ENCODE data around the gene GTPBP6.

Gene GTPBP6

GRCh38 chrX:345020-345925 lies 26.7 kb upstream of the GTPBP6 start:
- no peaks in the 10 kb centered on the region for H3K4me1 ChIP-seq (ENCODE audit: insufficient read depth, low read length, severe bottlenecking)
- H3K4me3 ChIP-seq (ENCODE audit: low read depth, low read length, poor library complexity, severe bottlenecking) = no peak overlapping the region
- H3F3A ChIP-seq (ENCODE audit: insufficient read depth, low read length) = no peaks in the 10 kb centered on the region
- H3K36me3 ChIP-seq (ENCODE audit: insufficient read depth, low read length) = peaks cover 78% of the 10 kb centered on the region
- peaks cover 5% of the 10 kb centered on the region; the same call in 1 of the 2 replicates for H3K79me2 ChIP-seq (ENCODE audit: insufficient read depth, low read length)
- H3K9ac ChIP-seq (ENCODE audit: low read length) = no peak overlapping the region
- TF ChIP-seq CTCF (IDR thresholded peaks at IDR 0.05; ENCODE audit: low read length) (no peak), EZH2 (IDR thresholded peaks at IDR 0.05; ENCODE audit: borderline replicate concordance, low read length) (no peak)
- H3K9me3 ChIP-seq (ENCODE audit: low read length) = no peaks in the 10 kb centered on the region
- H3K9me2 ChIP-seq (ENCODE audit: low read depth, low read length) = no peaks in the 10 kb centered on the region
- H4K20me1 ChIP-seq (ENCODE audit: insufficient read depth, low read length) = no peaks in the 10 kb centered on the region
- no peak overlapping the region for H2AFZ ChIP-seq (ENCODE audit: low read length)
- H3K4me2 ChIP-seq (ENCODE audit: low read length) = no peak overlapping the region
- no peaks in the 10 kb centered on the region for H3K27me3 ChIP-seq (ENCODE audit: insufficient read depth, low read length)
- H3K27ac ChIP-seq (ENCODE audit: low read depth, low read length, poor library complexity, severe bottlenecking) = no peak overlapping the region

DNA sequence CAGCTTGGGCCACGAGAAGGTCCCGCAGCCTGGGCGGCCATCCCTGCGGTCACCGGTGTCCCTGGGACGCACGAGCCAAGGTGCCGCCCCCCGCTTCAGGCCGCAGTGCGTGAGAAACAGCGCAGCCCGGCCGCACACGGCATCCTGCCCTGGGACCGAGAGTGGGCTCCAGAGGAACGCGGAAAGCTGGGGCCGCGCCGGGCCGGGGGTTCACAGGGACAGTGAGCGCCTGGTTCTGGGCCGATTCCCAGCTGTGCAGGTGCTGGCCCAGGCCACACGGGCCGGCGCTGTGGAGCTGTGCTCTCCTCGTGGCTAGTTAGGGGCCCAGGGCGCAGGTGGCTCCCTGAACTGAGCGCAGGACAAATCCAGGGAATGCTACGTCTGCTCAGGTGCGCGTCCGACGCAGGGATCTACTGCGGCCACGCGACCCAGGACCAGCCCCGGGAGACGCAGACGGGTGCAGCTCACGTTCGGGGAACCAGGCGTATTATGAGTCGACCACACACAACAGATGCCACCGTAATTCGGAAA lies 25.8 kb upstream of the GTPBP6 start:
- no peaks in the 10 kb centered on the region for H3K27me3 ChIP-seq (ENCODE audit: insufficient read depth, low read length)
- no peak overlapping the region for H3K4me2 ChIP-seq (ENCODE audit: low read length)
- H4K20me1 ChIP-seq (ENCODE audit: insufficient read depth, low read length) = no peaks in the 10 kb centered on the region
- no peak overlapping the region for H3K4me3 ChIP-seq (ENCODE audit: low read depth, low read length, poor library complexity, severe bottlenecking)
- TF ChIP-seq EZH2 (IDR thresholded peaks at IDR 0.05; ENCODE audit: borderline replicate concordance, low read length) = no peak
- no peak for TF ChIP-seq CTCF (IDR thresholded peaks at IDR 0.05; ENCODE audit: low read length)
- no peak overlapping the region for H3K9ac ChIP-seq (ENCODE audit: low read length)
- no peaks in the 10 kb centered on the region for H3F3A ChIP-seq (ENCODE audit: insufficient read depth, low read length)
- H3K79me2 ChIP-seq (ENCODE audit: insufficient read depth, low read length) = 0 out of 2 replicates have a peak, but pooled peaks cover 5% of the 10 kb centered on the region
- no peaks in the 10 kb centered on the region for H3K9me2 ChIP-seq (ENCODE audit: low read depth, low read length)
- H3K27ac ChIP-seq (ENCODE audit: low read depth, low read length, poor library complexity, severe bottlenecking) = no peak overlapping the region
- H3K4me1 ChIP-seq (ENCODE audit: insufficient read depth, low read length, severe bottlenecking) = no peaks in the 10 kb centered on the region
- H2AFZ ChIP-seq (ENCODE audit: low read length) = no peak overlapping the region
- no peaks in the 10 kb centered on the region for H3K9me3 ChIP-seq (ENCODE audit: low read length)
- peaks cover 70% of the 10 kb centered on the region for H3K36me3 ChIP-seq (ENCODE audit: insufficient read depth, low read length)

GRCh38 chrX:341541-342101 lies 23.0 kb upstream of the GTPBP6 start:
- Histone ChIP-seq H4K20me1 (ENCODE audit: insufficient read depth, low read length) (no peaks in the 10 kb centered on the region), H3K79me2 (ENCODE audit: insufficient read depth, low read length) (no peaks in the 10 kb centered on the region), H2AFZ (ENCODE audit: low read length) (no peak overlapping the region), H3K9me3 (ENCODE audit: low read length) (no peaks in the 10 kb centered on the region), H3K4me2 (ENCODE audit: low read length) (no peak overlapping the region), H3K9me2 (ENCODE audit: low read depth, low read length) (no peaks in the 10 kb centered on the region), H3K9ac (ENCODE audit: low read length) (no peak overlapping the region), H3F3A (ENCODE audit: insufficient read depth, low read length) (no peaks in the 10 kb centered on the region), H3K36me3 (ENCODE audit: insufficient read depth, low read length) (peaks cover 67% of the 10 kb centered on the region), H3K27me3 (ENCODE audit: insufficient read depth, low read length) (no peaks in the 10 kb centered on the region), H3K4me1 (ENCODE audit: insufficient read depth, low read length, severe bottlenecking) (no peaks in the 10 kb centered on the region), H3K4me3 (ENCODE audit: low read depth, low read length, poor library complexity, severe bottlenecking) (no peak overlapping the region), H3K27ac (ENCODE audit: low read depth, low read length, poor library complexity, severe bottlenecking) (no peak overlapping the region)
- TF ChIP-seq EZH2 (IDR thresholded peaks at IDR 0.05; ENCODE audit: borderline replicate concordance, low read length) (no peak), CTCF (IDR thresholded peaks at IDR 0.05; ENCODE audit: low read length) (no peak)

Measured in OCI-LY1 (cell line).